Measurements from ENCODE around the gene CDK17. TPM values are rescaled to one million over a fixed set of nuclear protein-coding genes. Genes with fewer than 3 reads are reported as not detected.

The CDK17 gene
- total RNA-seq, 2 donors from 2014 or later, result 20.9 to 27.1 TPM

- DNase-seq (ENCODE audit: low spot score), result peak; percentile 58
- no peak overlapping the region for H3K27ac ChIP-seq
- peaks cover 16% of the 10 kb centered on the region for H3K36me3 ChIP-seq
- no peak overlapping the region for H3K4me3 ChIP-seq
- H3K4me1 ChIP-seq, result peaks cover 0 to 30% of the 10 kb centered on the region in 2 donors
- no peaks in the 10 kb centered on the region for H3K27me3 ChIP-seq
- no peaks in the 10 kb centered on the region for H3K9me3 ChIP-seq
- no peak for TF ChIP-seq CTCF (IDR thresholded peaks at IDR 0.05)
Measured at GRCh38 chr12:96248136-96248931, 151.9 kb downstream of the CDK17 start.

- Histone ChIP-seq H3K27ac (no peak overlapping the region), H3K4me1 (peaks cover 0 to 36% of the 10 kb centered on the region in 2 donors), H3K36me3 (peaks cover 16% of the 10 kb centered on the region), H3K4me3 (no peak overlapping the region), H3K27me3 (no peaks in the 10 kb centered on the region), H3K9me3 (no peaks in the 10 kb centered on the region)
- peak; percentile 32 for DNase-seq (ENCODE audit: low spot score)
- TF ChIP-seq CTCF (IDR thresholded peaks at IDR 0.05), result no peak
Measured at GRCh38 chr12:96247563-96247962, 152.7 kb downstream of the CDK17 start.

GRCh38 chr12:96246926-96247505 lies 153.2 kb downstream of the CDK17 start:
- peaks cover 16% of the 10 kb centered on the region for H3K36me3 ChIP-seq
- H3K4me3 ChIP-seq, result no peak overlapping the region
- peak; percentile 54 for DNase-seq (ENCODE audit: low spot score)
- H3K27ac ChIP-seq, result no peak overlapping the region
- TF ChIP-seq CTCF (IDR thresholded peaks at IDR 0.05), result no peak
- no peaks in the 10 kb centered on the region for H3K27me3 ChIP-seq
- no peaks in the 10 kb centered on the region for H3K9me3 ChIP-seq
- peaks cover 0 to 42% of the 10 kb centered on the region in 2 donors for H3K4me1 ChIP-seq

GRCh38 chr12:96244826-96245225 lies 155.4 kb downstream of the CDK17 start:
- Histone ChIP-seq H3K36me3 (peaks cover 12% of the 10 kb centered on the region), H3K4me1 (peaks cover 0 to 61% of the 10 kb centered on the region in 2 donors), H3K27ac (peak overlapping the region in 1 of 2 donors; percentile 5), H3K4me3 (no peak overlapping the region), H3K9me3 (no peaks in the 10 kb centered on the region), H3K27me3 (no peaks in the 10 kb centered on the region)
- DNase-seq (ENCODE audit: low spot score), result peak; percentile 57
- no peak for TF ChIP-seq CTCF (IDR thresholded peaks at IDR 0.05)

- DNase-seq (ENCODE audit: low spot score), result no peak
- H3K27ac ChIP-seq, result peak overlapping the region; percentile 82 to 91
- H3K4me1 ChIP-seq, result peaks cover 0 to 64% of the 10 kb centered on the region in 2 donors
Measured at GRCh38 chr12:96242597-96242996, 157.6 kb downstream of the CDK17 start.

More at GRCh38 chr12:96242597-96242996, 157.6 kb downstream of the CDK17 start:
- TF ChIP-seq CTCF (IDR thresholded peaks at IDR 0.05), result no peak
- no peaks in the 10 kb centered on the region for H3K27me3 ChIP-seq
- no peak overlapping the region for H3K4me3 ChIP-seq
- no peaks in the 10 kb centered on the region for H3K9me3 ChIP-seq
- H3K36me3 ChIP-seq, result peaks cover 11% of the 10 kb centered on the region

Measured in right atrium auricular region (tissue), 2 donors.